ENCODE measurements around the gene NANOS3. TPM values are rescaled to one million over a fixed set of nuclear protein-coding genes. Genes with fewer than 3 reads are reported as not detected.

NANOS3 gene
- total and polyA plus RNA-seq, 2 experiments from 2014 or later: not detected

- TF ChIP-seq ZNF114 (CRISPR knock-in tag; IDR thresholded peaks at IDR 0.05): no peak
- no peak for TF ChIP-seq EZH2phosphoT487 (IDR thresholded peaks at IDR 0.05; ENCODE audit: unreplicated experiment)
- no peak for TF ChIP-seq ZNF331 (CRISPR knock-in tag; IDR thresholded peaks at IDR 0.05; ENCODE audit: low read depth)
- no peak for TF ChIP-seq STAT1 (IDR thresholded peaks at IDR 0.05; ENCODE audit: unreplicated experiment)
- TF ChIP-seq JUNB (IDR thresholded peaks at IDR 0.05; ENCODE audit: unreplicated experiment): no peak
- TF ChIP-seq, protein P1, sequence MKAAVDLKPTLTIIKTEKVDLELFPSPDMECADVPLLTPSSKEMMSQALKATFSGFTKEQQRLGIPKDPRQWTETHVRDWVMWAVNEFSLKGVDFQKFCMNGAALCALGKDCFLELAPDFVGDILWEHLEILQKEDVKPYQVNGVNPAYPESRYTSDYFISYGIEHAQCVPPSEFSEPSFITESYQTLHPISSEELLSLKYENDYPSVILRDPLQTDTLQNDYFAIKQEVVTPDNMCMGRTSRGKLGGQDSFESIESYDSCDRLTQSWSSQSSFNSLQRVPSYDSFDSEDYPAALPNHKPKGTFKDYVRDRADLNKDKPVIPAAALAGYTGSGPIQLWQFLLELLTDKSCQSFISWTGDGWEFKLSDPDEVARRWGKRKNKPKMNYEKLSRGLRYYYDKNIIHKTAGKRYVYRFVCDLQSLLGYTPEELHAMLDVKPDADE (IDR thresholded peaks at IDR 0.05): no peak
- no peak for TF ChIP-seq POLR2AphosphoS5 (IDR thresholded peaks at IDR 0.05; ENCODE audit: low read depth)
- TF ChIP-seq, protein P2, sequence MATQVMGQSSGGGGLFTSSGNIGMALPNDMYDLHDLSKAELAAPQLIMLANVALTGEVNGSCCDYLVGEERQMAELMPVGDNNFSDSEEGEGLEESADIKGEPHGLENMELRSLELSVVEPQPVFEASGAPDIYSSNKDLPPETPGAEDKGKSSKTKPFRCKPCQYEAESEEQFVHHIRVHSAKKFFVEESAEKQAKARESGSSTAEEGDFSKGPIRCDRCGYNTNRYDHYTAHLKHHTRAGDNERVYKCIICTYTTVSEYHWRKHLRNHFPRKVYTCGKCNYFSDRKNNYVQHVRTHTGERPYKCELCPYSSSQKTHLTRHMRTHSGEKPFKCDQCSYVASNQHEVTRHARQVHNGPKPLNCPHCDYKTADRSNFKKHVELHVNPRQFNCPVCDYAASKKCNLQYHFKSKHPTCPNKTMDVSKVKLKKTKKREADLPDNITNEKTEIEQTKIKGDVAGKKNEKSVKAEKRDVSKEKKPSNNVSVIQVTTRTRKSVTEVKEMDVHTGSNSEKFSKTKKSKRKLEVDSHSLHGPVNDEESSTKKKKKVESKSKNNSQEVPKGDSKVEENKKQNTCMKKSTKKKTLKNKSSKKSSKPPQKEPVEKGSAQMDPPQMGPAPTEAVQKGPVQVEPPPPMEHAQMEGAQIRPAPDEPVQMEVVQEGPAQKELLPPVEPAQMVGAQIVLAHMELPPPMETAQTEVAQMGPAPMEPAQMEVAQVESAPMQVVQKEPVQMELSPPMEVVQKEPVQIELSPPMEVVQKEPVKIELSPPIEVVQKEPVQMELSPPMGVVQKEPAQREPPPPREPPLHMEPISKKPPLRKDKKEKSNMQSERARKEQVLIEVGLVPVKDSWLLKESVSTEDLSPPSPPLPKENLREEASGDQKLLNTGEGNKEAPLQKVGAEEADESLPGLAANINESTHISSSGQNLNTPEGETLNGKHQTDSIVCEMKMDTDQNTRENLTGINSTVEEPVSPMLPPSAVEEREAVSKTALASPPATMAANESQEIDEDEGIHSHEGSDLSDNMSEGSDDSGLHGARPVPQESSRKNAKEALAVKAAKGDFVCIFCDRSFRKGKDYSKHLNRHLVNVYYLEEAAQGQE (IDR thresholded peaks at IDR 0.05; ENCODE audit: unreplicated experiment): no peak
- TF ChIP-seq, protein P3, sequence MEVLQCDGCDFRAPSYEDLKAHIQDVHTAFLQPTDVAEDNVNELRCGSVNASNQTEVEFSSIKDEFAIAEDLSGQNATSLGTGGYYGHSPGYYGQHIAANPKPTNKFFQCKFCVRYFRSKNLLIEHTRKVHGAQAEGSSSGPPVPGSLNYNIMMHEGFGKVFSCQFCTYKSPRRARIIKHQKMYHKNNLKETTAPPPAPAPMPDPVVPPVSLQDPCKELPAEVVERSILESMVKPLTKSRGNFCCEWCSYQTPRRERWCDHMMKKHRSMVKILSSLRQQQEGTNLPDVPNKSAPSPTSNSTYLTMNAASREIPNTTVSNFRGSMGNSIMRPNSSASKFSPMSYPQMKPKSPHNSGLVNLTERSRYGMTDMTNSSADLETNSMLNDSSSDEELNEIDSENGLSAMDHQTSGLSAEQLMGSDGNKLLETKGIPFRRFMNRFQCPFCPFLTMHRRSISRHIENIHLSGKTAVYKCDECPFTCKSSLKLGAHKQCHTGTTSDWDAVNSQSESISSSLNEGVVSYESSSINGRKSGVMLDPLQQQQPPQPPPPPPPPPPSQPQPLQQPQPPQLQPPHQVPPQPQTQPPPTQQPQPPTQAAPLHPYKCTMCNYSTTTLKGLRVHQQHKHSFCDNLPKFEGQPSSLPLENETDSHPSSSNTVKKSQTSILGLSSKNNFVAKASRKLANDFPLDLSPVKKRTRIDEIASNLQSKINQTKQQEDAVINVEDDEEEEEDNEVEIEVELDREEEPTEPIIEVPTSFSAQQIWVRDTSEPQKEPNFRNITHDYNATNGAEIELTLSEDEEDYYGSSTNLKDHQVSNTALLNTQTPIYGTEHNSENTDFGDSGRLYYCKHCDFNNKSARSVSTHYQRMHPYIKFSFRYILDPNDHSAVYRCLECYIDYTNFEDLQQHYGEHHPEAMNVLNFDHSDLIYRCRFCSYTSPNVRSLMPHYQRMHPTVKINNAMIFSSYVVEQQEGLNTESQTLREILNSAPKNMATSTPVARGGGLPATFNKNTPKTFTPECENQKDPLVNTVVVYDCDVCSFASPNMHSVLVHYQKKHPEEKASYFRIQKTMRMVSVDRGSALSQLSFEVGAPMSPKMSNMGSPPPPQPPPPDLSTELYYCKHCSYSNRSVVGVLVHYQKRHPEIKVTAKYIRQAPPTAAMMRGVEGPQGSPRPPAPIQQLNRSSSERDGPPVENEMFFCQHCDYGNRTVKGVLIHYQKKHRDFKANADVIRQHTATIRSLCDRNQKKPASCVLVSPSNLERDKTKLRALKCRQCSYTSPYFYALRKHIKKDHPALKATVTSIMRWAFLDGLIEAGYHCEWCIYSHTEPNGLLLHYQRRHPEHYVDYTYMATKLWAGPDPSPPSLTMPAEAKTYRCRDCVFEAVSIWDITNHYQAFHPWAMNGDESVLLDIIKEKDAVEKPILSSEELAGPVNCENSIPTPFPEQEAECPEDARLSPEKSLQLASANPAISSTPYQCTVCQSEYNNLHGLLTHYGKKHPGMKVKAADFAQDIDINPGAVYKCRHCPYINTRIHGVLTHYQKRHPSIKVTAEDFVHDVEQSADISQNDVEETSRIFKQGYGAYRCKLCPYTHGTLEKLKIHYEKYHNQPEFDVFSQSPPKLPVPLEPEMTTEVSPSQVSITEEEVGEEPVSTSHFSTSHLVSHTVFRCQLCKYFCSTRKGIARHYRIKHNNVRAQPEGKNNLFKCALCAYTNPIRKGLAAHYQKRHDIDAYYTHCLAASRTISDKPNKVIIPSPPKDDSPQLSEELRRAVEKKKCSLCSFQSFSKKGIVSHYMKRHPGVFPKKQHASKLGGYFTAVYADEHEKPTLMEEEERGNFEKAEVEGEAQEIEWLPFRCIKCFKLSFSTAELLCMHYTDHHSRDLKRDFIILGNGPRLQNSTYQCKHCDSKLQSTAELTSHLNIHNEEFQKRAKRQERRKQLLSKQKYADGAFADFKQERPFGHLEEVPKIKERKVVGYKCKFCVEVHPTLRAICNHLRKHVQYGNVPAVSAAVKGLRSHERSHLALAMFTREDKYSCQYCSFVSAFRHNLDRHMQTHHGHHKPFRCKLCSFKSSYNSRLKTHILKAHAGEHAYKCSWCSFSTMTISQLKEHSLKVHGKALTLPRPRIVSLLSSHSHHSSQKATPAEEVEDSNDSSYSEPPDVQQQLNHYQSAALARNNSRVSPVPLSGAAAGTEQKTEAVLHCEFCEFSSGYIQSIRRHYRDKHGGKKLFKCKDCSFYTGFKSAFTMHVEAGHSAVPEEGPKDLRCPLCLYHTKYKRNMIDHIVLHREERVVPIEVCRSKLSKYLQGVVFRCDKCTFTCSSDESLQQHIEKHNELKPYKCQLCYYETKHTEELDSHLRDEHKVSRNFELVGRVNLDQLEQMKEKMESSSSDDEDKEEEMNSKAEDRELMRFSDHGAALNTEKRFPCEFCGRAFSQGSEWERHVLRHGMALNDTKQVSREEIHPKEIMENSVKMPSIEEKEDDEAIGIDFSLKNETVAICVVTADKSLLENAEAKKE (CRISPR knock-in tag; IDR thresholded peaks at IDR 0.05): no peak
- no peak for TF ChIP-seq CTCF (conservative IDR thresholded peaks at IDR 0.05; ENCODE audit: low read depth in 2 of 2)
- TF ChIP-seq NANOG (IDR thresholded peaks at IDR 0.05; ENCODE audit: borderline replicate concordance): no peak
- no peaks in the 10 kb centered on the region for H3K9me2 ChIP-seq (ENCODE audit: insufficient read depth)
- H3K4me2 ChIP-seq: no peak overlapping the region
- ATAC-seq: peak; percentile 30
- H4K20me1 ChIP-seq (replicated peaks; ENCODE audit: insufficient read depth): peaks cover 5% of the 10 kb centered on the region
- H3K79me2 ChIP-seq (replicated peaks; ENCODE audit: insufficient read depth): no peaks in the 10 kb centered on the region
- no peak overlapping the region for H3K4me3 ChIP-seq
- peaks cover 25% of the 10 kb centered on the region; the same call in 1 of the 2 replicates for H3F3A ChIP-seq (replicated peaks; ENCODE audit: low read depth)
- H3K4me3 Mint-ChIP-seq: no peak overlapping the region
- no peak overlapping the region for H3K27ac ChIP-seq (ENCODE audit: low read depth)
- DNase-seq (ENCODE audit: low spot score): no peak
- H3K4me1 Mint-ChIP-seq: peaks cover 14% of the 10 kb centered on the region
- peaks cover 2% of the 10 kb centered on the region; the same call in 1 of the 2 replicates for H3K4me1 ChIP-seq (ENCODE audit: insufficient read depth)
- peaks cover 58% of the 10 kb centered on the region for H3K36me3 Mint-ChIP-seq (ENCODE audit: low read depth)
- H3K27me3 Mint-ChIP-seq (ENCODE audit: insufficient read depth, low read depth, poor library complexity): peaks cover 8% of the 10 kb centered on the region
- H3K27me3 ChIP-seq (ENCODE audit: insufficient read depth): no peaks in the 10 kb centered on the region
- H3K9me3 Mint-ChIP-seq: no peaks in the 10 kb centered on the region; the same call in 2 of the 3 replicates
- H3K36me3 ChIP-seq (ENCODE audit: insufficient read depth): peaks cover 3% of the 10 kb centered on the region; the same call in 1 of the 2 replicates
- H2AFZ ChIP-seq: no peak overlapping the region
- H3K27ac Mint-ChIP-seq: peak overlapping the region; percentile 17; the same call in 1 of the 2 replicates
These were observed 49.3 kb upstream of the NANOS3 start for GRCh38 chr19:13827656-13828055.

All from GM23338 (cell line).